ENCODE measurements around the gene SLC4A5. TPM values are rescaled to one million over a fixed set of nuclear protein-coding genes. Genes with fewer than 3 reads are reported as not detected.

The SLC4A5 gene
- total RNA-seq, 1 donor from 2014 or later: 4.2 TPM

DNA sequence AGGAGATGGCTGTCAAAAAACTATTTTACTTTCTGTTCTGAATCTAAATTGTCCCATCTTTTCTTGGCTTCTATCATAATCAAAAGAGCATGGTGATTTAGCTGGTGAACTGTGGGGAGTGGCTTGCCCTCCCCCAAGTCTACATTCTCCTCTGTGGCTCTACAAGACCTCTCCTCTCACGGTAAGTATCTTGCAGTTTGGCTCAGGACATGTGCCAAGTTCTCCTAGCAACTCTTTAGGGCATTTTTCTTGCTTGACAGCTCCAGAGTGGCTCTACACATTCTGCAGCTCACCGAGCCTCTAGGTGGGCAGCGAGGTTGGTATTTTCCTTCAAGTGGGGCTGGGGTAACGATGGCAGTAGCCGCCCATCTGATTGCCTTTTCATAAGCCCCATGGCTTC lies 29.1 kb downstream of the SLC4A5 start:
- no peak overlapping the region for H3K4me3 ChIP-seq
- DNase-seq (no peak), ATAC-seq (peak; percentile 63 to 67)
- TF ChIP-seq, protein P1, sequence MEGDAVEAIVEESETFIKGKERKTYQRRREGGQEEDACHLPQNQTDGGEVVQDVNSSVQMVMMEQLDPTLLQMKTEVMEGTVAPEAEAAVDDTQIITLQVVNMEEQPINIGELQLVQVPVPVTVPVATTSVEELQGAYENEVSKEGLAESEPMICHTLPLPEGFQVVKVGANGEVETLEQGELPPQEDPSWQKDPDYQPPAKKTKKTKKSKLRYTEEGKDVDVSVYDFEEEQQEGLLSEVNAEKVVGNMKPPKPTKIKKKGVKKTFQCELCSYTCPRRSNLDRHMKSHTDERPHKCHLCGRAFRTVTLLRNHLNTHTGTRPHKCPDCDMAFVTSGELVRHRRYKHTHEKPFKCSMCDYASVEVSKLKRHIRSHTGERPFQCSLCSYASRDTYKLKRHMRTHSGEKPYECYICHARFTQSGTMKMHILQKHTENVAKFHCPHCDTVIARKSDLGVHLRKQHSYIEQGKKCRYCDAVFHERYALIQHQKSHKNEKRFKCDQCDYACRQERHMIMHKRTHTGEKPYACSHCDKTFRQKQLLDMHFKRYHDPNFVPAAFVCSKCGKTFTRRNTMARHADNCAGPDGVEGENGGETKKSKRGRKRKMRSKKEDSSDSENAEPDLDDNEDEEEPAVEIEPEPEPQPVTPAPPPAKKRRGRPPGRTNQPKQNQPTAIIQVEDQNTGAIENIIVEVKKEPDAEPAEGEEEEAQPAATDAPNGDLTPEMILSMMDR (IDR thresholded peaks at IDR 0.05): no peak
- no peaks in the 10 kb centered on the region for H3K27me3 ChIP-seq (ENCODE audit: low read depth)
- intact Hi-C loops (cut with DNase I): no loop called here
- no peaks in the 10 kb centered on the region for H3K36me3 ChIP-seq
- H3K9me3 ChIP-seq: no peaks in the 10 kb centered on the region
- H3K27ac ChIP-seq: no peak overlapping the region
- no peaks in the 10 kb centered on the region for H3K4me1 ChIP-seq

DNA sequence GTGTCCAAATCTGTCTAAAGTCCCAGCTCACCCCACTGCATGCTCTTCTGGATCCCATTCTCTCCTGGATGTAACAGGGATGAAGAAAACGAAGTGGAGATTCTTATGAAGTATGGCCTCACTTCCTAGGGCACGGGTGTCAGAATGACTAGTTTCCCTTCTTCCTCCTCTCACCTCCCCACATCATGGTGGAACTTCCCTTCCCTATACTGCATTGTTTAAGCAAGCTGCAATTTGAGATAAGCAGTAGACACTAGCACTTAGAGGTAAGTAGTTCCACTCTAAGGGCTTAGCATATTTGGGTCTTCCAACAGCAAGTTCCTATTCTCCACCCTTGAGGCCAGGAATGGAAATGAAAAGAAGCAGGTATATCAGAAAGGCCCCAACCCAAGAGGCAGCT lies 29.7 kb downstream of the SLC4A5 start:
- TF ChIP-seq, protein P1 (IDR thresholded peaks at IDR 0.05): no peak
- Histone ChIP-seq H3K9me3 (no peaks in the 10 kb centered on the region), H3K4me1 (no peaks in the 10 kb centered on the region), H3K4me3 (no peak overlapping the region), H3K36me3 (no peaks in the 10 kb centered on the region), H3K27ac (no peak overlapping the region), H3K27me3 (ENCODE audit: low read depth) (no peaks in the 10 kb centered on the region)
- intact Hi-C loops (cut with DNase I): no loop called here
- DNase-seq (no peak), ATAC-seq (no peak)

DNA sequence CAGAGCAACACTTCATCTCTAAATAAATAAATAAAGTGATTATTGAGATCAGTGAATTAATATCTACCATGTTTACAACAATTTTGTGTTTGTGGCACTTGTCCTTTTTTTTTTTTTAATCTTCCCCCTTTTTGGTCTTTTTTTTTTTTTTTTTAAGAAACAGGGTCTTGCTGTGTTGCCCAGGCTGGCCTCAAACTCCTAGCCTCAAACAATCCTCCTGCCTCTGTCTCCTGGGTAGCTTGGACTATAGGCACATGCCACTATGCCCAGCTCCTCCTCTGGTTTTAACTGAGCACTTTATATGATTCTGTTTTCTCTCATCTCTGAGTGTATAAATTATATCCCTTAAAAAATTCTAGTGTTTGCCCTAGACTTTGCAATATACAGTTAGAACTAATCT lies 30.3 kb downstream of the SLC4A5 start:
- Histone ChIP-seq H3K4me3 (no peak overlapping the region), H3K4me1 (no peaks in the 10 kb centered on the region), H3K36me3 (no peaks in the 10 kb centered on the region), H3K27me3 (ENCODE audit: low read depth) (no peaks in the 10 kb centered on the region), H3K9me3 (no peaks in the 10 kb centered on the region), H3K27ac (no peak overlapping the region)
- DNase-seq (no peak), ATAC-seq (no peak)
- TF ChIP-seq, protein P1 (IDR thresholded peaks at IDR 0.05): no peak
- intact Hi-C loops (cut with DNase I): no loop called here

DNA sequence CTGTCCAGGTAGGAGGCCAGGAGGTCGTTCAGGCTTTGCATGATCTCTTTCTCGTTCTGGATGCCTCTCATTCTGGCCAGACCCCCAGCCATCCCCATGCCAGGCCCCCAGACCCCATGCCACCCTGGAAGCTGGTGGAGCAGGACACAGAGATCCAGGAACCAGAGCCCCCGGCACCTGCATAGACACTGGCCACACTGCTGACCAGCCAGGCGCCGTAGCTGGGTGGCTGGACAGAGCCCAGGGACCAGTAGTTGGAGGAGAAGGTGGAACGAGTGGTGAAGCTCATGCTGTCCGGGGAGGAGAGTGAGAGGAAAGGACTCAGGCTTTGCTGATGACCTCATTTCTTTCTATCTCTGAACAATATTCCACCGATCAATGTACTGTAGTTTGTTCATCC lies 35.5 kb downstream of the SLC4A5 start:
- Histone ChIP-seq H3K4me1 (no peaks in the 10 kb centered on the region), H3K27me3 (ENCODE audit: low read depth) (no peaks in the 10 kb centered on the region), H3K27ac (no peak overlapping the region), H3K4me3 (no peak overlapping the region), H3K9me3 (no peaks in the 10 kb centered on the region), H3K36me3 (peaks cover 3% of the 10 kb centered on the region)
- DNase-seq (no peak), ATAC-seq (no peak)
- TF ChIP-seq, protein P1 (IDR thresholded peaks at IDR 0.05): no peak
- intact Hi-C loops (cut with DNase I): no loop called here

DNA sequence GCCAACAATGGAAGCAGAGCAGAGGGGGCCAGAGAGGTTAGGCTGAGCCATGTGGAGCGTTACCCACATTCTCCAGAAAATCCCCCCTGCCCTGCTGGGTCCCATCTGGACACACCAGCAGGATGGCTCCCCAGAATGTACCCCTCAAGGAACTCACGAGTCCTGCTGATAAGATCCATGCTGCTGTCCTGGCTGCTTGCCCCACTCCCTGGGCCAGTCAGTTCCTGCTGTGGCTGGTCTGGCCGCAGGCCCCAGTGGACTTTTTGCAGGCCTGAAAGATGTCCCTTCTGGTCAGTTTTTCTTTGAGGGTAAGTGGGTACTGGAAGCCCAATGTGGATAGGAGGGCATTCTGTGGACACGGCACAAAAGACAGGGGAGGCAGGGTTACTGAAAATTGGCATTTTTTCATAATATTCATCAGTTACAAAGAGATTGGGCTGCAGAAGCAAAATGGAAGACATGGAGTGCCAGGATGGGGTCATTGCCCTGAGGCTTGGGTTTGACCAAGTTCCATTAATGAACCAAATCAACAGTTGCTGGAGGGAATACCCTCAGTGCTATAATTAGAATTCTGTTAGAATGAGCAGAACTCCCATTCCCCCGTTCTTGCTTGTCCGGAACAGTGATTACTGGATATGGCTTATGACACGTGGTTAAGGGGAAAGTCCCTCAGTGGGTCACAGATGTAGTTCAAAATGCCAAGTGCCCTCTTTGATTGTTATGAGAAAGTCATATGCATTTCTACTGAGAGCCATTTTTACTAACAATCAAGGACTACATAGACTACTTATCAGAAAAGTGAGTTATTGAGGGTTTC lies 38.7 kb downstream of the SLC4A5 start:
- intact Hi-C loops (cut with DNase I): no loop called here
- ATAC-seq (no peak), DNase-seq (no peak)
- H3K27ac ChIP-seq: no peak overlapping the region
- H3K4me1 ChIP-seq: no peaks in the 10 kb centered on the region
- H3K27me3 ChIP-seq (ENCODE audit: low read depth): no peaks in the 10 kb centered on the region
- H3K36me3 ChIP-seq: peaks cover 3% of the 10 kb centered on the region
- no peak overlapping the region for H3K4me3 ChIP-seq
- TF ChIP-seq, protein P1 (IDR thresholded peaks at IDR 0.05): no peak
- no peaks in the 10 kb centered on the region for H3K9me3 ChIP-seq
